Right atrium auricular region (tissue), 2 donors: Measurements from ENCODE around the gene TBC1D19. TPM values are rescaled to one million over a fixed set of nuclear protein-coding genes. Genes with fewer than 3 reads are reported as not detected.

Experiments
- DNase-seq: peaks from one replicate; pipeline ENCODE4 v3.0.0-alpha.2; 2019; ENCODE audit warnings: low spot score
- H3K27ac ChIP-seq, 2 donors: fragments of 200-600 bp; sonication (generic); 1 replicate in 1 of 2; 2 replicates in 1 of 2; pipeline ENCODE4 v1.5.1; 2016 to 2019
- H3K27me3 ChIP-seq, 2 donors: fragments of 200-600 bp; sonication (generic); one replicate each; pipeline versions ENCODE4 v1.5.1 to v1.6.0; 2017 to 2019
- H3K36me3 ChIP-seq: fragments of 200-600 bp; sonication (generic); one replicate; pipeline ENCODE4 v1.5.1; 2016
- H3K4me1 ChIP-seq, 2 donors: fragments of 200-600 bp; sonication (generic); one replicate each; pipeline versions ENCODE4 v1.5.1 to v1.6.0; 2017 to 2019
- H3K4me3 ChIP-seq, 2 donors: fragments of 200-600 bp; sonication (generic); 1 replicate in 1 of 2; 2 replicates in 1 of 2; pipeline ENCODE4 v1.5.1; 2017 to 2019; ENCODE audit warnings: mild to moderate bottlenecking in 1 of 2, moderate library complexity in 1 of 2
- H3K9me3 ChIP-seq, 2 donors: fragments of 200-600 bp; sonication (generic); one replicate each; pipeline ENCODE4 v1.5.1; 2019
- total RNA-seq, 2 donors: library from RNA; depleted of rRNA; stranded (reverse); fragments of >200 nt; gene quantifications; one replicate each; pipeline ENCODE4 v1.1.0, GENCODE V29; 2016
- TF ChIP-seq, protein P1 (sequence below), 2 donors: fragments of 200-600 bp; sonication (generic); IDR thresholded peaks; one replicate each; pipeline ENCODE4 v1.5.1; 2019; ENCODE audit warnings: antibody characterized with exemption in 2 of 2

TBC1D19 gene
- total RNA-seq, 2 donors from 2014 or later = 10.5 to 10.8 TPM

DNA sequence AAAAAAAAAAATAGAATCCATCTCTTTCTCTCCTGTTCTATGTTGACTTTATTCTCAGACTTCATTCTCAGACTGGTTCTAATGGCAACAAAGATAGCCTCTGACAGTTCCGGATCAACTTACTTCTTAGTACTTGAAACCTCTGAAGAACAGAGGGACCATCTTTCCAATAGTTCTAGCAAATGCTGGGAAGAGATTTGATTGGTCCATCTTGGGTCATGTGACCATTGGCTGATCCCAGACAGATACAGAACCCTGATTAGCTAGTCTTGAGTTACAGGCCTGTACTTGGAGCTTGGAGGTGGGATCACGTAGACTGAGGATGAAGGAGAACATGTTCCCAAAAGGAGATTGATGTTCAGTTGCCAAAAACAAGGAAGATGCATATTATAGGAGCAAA, 209.9 kb downstream of the TBC1D19 start:
- Histone ChIP-seq H3K9me3 (no peaks in the 10 kb centered on the region), H3K4me3 (no peak overlapping the region), H3K27me3 (no peaks in the 10 kb centered on the region), H3K4me1 (no peaks in the 10 kb centered on the region), H3K27ac (no peak overlapping the region), H3K36me3 (no peaks in the 10 kb centered on the region)
- DNase-seq = no peak
- TF ChIP-seq, protein P1, sequence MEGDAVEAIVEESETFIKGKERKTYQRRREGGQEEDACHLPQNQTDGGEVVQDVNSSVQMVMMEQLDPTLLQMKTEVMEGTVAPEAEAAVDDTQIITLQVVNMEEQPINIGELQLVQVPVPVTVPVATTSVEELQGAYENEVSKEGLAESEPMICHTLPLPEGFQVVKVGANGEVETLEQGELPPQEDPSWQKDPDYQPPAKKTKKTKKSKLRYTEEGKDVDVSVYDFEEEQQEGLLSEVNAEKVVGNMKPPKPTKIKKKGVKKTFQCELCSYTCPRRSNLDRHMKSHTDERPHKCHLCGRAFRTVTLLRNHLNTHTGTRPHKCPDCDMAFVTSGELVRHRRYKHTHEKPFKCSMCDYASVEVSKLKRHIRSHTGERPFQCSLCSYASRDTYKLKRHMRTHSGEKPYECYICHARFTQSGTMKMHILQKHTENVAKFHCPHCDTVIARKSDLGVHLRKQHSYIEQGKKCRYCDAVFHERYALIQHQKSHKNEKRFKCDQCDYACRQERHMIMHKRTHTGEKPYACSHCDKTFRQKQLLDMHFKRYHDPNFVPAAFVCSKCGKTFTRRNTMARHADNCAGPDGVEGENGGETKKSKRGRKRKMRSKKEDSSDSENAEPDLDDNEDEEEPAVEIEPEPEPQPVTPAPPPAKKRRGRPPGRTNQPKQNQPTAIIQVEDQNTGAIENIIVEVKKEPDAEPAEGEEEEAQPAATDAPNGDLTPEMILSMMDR (IDR thresholded peaks at IDR 0.05) = no peak

DNA sequence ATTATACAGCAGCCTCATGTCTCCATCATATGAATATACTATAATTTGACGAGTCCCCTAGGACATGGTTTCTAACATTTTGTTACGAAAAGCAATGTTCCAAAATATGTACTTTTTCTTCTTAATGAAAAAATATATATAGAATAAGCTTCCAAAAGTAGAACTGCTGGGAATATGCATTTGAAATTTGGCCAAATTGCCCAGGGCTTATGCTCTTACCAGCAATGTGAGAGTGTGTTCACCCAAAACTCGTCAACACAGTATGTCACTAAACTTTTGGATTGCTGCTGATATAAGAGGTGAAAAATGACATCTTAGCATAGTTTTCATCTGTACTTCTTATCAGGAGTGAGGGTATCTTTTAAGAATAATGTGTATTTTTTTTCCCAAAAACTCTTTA, 212.2 kb downstream of the TBC1D19 start:
- Histone ChIP-seq H3K4me1 (no peaks in the 10 kb centered on the region), H3K27me3 (no peaks in the 10 kb centered on the region), H3K4me3 (no peak overlapping the region), H3K36me3 (no peaks in the 10 kb centered on the region), H3K9me3 (no peaks in the 10 kb centered on the region), H3K27ac (no peak overlapping the region)
- DNase-seq = no peak
- TF ChIP-seq, protein P1 (IDR thresholded peaks at IDR 0.05) = no peak

DNA sequence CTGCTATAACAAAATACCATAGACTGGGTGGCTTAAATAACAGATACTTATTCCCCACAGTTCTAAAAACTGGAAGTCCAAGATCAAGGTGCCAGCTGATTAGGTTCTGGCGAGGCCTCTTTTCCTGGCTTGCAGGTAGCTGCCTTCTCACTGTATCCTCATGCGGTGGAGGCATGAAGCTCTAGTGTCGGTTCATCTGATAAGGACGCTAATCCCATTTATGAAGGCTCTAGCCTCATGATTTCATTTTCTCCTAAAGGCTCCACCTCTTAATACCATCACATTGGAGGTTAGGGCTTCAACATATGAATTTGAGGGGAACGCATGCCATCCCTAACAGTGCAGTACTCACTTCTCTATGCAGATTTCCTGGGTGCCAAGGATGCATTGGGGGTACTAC, 218.9 kb downstream of the TBC1D19 start:
- DNase-seq = no peak
- H3K27me3 ChIP-seq = no peaks in the 10 kb centered on the region
- no peaks in the 10 kb centered on the region for H3K9me3 ChIP-seq
- H3K4me3 ChIP-seq = no peak overlapping the region
- H3K36me3 ChIP-seq = no peaks in the 10 kb centered on the region
- H3K4me1 ChIP-seq = peaks cover 0 to 6% of the 10 kb centered on the region in 2 donors
- TF ChIP-seq, protein P1 (IDR thresholded peaks at IDR 0.05) = no peak
- no peak overlapping the region for H3K27ac ChIP-seq

DNA sequence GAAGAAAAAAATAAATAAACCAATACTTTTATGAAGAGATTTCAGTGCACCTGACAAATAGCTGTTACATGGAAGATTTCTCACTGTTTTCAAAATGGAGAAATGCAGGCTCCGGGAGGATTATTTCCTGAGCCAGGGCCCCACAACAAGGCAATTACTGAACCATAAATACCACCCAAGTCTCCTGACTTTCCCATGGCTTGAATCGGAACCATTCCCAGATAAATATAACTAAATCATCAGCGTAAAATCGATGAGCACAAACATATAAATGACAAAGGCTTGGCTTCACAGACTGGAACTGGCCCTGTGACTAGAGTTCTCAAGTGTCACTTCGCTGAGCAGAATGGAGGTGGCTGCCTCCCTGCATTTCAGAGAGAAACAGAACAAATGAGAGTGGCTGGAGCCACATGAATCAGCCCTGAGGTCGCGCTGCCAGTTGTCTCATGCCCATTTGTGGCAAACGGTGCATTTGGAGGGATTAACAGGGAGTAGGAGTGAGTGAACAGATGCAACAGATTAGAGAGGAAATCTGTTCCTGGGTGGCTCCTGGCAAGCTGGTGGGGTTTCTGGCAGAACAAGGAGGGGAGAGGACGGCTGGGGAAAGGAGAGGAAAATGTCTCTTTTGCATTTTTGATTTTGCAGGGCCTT, 219.5 kb downstream of the TBC1D19 start:
- H3K27ac ChIP-seq = no peak overlapping the region
- no peak overlapping the region for H3K4me3 ChIP-seq
- H3K36me3 ChIP-seq = no peaks in the 10 kb centered on the region
- H3K4me1 ChIP-seq = peaks cover 0 to 6% of the 10 kb centered on the region in 2 donors
- DNase-seq = no peak
- H3K9me3 ChIP-seq = no peaks in the 10 kb centered on the region
- TF ChIP-seq, protein P1 (IDR thresholded peaks at IDR 0.05) = no peak
- no peaks in the 10 kb centered on the region for H3K27me3 ChIP-seq

DNA sequence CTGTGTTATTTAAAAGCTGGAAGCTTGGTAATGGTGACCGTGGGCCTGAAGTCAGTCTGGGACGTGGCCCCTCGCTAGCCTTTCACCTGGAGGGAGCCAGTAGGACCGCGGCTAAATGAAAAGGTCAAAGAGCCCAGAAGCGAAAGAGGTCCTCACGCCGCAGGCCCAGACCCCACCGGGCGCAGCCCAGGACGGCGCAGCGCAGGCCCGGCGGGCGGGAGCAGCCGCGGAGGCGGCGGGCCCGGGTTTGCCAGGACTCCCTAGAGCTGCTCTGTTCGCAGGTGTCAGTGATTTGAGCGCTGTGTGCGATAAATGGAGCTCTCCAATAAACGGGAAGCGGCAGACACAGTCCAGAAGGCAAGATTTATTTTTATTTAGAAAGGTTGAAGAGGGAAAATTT, 220.6 kb downstream of the TBC1D19 start:
- Histone ChIP-seq H3K27me3 (no peaks in the 10 kb centered on the region), H3K4me1 (peaks cover 0 to 6% of the 10 kb centered on the region in 2 donors), H3K4me3 (no peak overlapping the region), H3K9me3 (no peaks in the 10 kb centered on the region), H3K27ac (no peak overlapping the region), H3K36me3 (no peaks in the 10 kb centered on the region)
- TF ChIP-seq, protein P1 (IDR thresholded peaks at IDR 0.05) = no peak
- DNase-seq = no peak

DNA sequence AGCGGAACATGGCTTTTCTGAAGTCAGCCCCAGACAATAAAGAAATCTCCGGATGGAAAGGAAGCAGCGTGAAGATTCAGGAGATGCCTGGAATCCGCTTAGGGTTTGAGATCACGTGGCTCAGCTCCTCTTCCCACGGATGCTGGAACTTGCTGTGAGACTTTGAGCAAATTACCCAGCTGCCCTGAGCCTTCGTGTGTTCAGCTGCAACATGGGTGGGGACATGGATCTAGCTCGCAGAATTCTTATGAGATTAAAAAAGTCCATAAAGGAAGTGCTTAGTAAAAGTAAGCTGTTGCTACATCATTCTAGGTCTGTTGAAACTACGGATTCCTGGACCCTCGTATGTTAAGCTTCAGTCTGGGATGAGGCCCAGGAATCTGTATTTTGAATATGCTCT, 221.0 kb downstream of the TBC1D19 start:
- Histone ChIP-seq H3K4me1 (peaks cover 0 to 6% of the 10 kb centered on the region in 2 donors), H3K9me3 (no peaks in the 10 kb centered on the region), H3K4me3 (no peak overlapping the region), H3K36me3 (no peaks in the 10 kb centered on the region), H3K27me3 (no peaks in the 10 kb centered on the region), H3K27ac (no peak overlapping the region)
- TF ChIP-seq, protein P1 (IDR thresholded peaks at IDR 0.05) = no peak
- no peak for DNase-seq
